ENCODE data around the gene CMSS1.

GRCh38 chr3:100170486-100170885 is 352.8 kb downstream of the CMSS1 start:
- no peak for TF ChIP-seq CTCF (IDR thresholded peaks at IDR 0.05)
- TF ChIP-seq POLR2A (IDR thresholded peaks at IDR 0.05) = no peak
- no peak for TF ChIP-seq EP300 (IDR thresholded peaks at IDR 0.05)
